T-helper 2 cell treated with Interferon-gamma antibody and Interleukin-4, amounts not matched to agents 5 μg/mL and 100 μg/mL, for 36 hours (primary cell): Measurements from ENCODE around the gene CHST15.

Experiments used
- DNase-seq: peaks from one replicate; pipeline ENCODE4 v3.0.0; 2021; ENCODE audit warnings: low spot score
- H3K27ac Mint-ChIP-seq: one replicate; pipeline ENCODE4 v1.8.0; 2021; ENCODE audit warnings: mild to moderate bottlenecking, mixed read lengths
- H3K27me3 Mint-ChIP-seq: one replicate; pipeline ENCODE4 v1.8.0; 2021; ENCODE audit warnings: low read depth, mixed read lengths
- H3K36me3 Mint-ChIP-seq: one replicate; pipeline ENCODE4 v1.8.0; 2021; ENCODE audit warnings: low read depth, mixed read lengths
- H3K4me1 Mint-ChIP-seq: one replicate; pipeline ENCODE4 v1.8.0; 2021; ENCODE audit warnings: low read depth, mixed read lengths
- H3K4me3 Mint-ChIP-seq: one replicate; pipeline ENCODE4 v1.8.0; 2022; ENCODE audit warnings: mild to moderate bottlenecking, moderate library complexity, mixed read lengths
- H3K9me3 Mint-ChIP-seq: one replicate; pipeline ENCODE4 v1.8.0; 2021; ENCODE audit warnings: mixed read lengths

Gene CHST15

DNA sequence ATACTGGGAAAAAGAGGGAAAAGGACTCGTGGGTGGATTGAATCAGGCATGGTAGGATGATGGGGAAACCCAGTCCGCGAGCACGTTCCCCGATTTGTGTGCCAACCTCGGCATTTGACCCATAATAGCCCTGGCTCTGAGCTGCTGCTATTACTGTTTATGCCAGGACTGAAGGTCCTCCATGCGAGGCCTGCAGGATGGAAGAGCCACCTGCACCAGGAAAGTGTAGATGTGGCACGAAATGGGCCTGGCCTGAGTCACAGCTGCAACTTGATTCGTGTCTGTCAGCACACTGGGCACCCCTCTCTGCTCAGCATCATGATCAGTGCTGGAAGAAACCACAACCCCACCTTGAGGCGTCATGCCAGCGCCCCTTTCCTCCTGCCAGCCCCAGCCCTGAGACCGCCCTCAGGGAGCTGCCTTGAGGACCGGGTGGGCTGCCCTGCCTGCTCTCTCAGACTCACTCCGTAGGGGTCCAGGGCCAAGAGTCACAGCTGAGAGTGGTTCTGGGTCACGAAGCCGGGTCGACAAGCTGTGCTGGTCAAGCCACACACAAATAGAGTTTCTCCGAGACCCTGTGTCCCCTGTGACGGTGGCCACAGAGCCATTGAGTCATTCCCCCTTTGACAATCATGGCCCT is 74.4 kb downstream of the CHST15 start:
- no peak overlapping the region for H3K4me3 Mint-ChIP-seq

GRCh38 chr10:124017729-124018128 is 75.7 kb downstream of the CHST15 start:
- DNase-seq: no peak
- Mint-ChIP-seq H3K4me1 (no peaks in the 10 kb centered on the region), H3K9me3 (peaks cover 9% of the 10 kb centered on the region), H3K27ac (no peak overlapping the region), H3K36me3 (no peaks in the 10 kb centered on the region), H3K27me3 (no peaks in the 10 kb centered on the region), H3K4me3 (no peak overlapping the region)

More for the DNA sequence above, 74.4 kb downstream of the CHST15 start:
- Mint-ChIP-seq H3K27ac (no peak overlapping the region), H3K27me3 (no peaks in the 10 kb centered on the region), H3K9me3 (peaks cover 2% of the 10 kb centered on the region), H3K4me1 (no peaks in the 10 kb centered on the region), H3K36me3 (no peaks in the 10 kb centered on the region)
- DNase-seq: no peak

DNA sequence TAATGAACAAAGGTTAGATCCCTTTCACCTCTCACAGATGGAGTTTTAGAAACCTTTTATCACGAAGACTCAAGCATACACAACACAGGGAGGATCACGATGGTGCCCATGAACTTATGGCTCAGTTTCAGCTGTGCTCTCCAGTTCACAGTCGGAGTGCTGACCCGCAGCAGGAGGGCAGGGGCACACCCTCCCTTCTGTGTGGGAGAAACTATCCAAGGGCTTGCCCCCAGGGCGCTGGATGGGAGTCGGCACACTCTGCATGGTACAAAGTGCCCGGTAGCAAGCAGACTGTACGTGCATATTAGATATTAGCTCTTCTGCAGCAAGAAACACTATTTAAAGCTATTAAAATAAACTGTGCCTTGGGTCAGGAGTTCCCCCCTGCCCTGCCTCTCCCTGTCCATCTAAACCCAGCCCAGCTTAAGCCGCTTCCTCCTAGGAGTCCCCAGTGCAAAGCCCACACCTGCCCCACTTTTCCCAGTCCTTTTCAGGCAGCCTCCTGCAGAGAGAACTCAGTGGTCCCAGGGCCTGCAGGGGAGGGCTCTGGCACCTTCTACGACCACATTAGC is 76.5 kb downstream of the CHST15 start:
- H3K27me3 Mint-ChIP-seq: no peaks in the 10 kb centered on the region
- DNase-seq: no peak
- H3K4me3 Mint-ChIP-seq: no peak overlapping the region
- H3K36me3 Mint-ChIP-seq: no peaks in the 10 kb centered on the region
- H3K9me3 Mint-ChIP-seq: peaks cover 9% of the 10 kb centered on the region
- no peak overlapping the region for H3K27ac Mint-ChIP-seq
- H3K4me1 Mint-ChIP-seq: no peaks in the 10 kb centered on the region

- no peaks in the 10 kb centered on the region for H3K36me3 Mint-ChIP-seq
- no peaks in the 10 kb centered on the region for H3K27me3 Mint-ChIP-seq
- H3K4me1 Mint-ChIP-seq: no peaks in the 10 kb centered on the region
- no peak for DNase-seq
- no peak overlapping the region for H3K27ac Mint-ChIP-seq
- no peak overlapping the region for H3K4me3 Mint-ChIP-seq
- H3K9me3 Mint-ChIP-seq: peaks cover 9% of the 10 kb centered on the region
These were observed 77.4 kb downstream of the CHST15 start for GRCh38 chr10:124015991-124016390.

DNA sequence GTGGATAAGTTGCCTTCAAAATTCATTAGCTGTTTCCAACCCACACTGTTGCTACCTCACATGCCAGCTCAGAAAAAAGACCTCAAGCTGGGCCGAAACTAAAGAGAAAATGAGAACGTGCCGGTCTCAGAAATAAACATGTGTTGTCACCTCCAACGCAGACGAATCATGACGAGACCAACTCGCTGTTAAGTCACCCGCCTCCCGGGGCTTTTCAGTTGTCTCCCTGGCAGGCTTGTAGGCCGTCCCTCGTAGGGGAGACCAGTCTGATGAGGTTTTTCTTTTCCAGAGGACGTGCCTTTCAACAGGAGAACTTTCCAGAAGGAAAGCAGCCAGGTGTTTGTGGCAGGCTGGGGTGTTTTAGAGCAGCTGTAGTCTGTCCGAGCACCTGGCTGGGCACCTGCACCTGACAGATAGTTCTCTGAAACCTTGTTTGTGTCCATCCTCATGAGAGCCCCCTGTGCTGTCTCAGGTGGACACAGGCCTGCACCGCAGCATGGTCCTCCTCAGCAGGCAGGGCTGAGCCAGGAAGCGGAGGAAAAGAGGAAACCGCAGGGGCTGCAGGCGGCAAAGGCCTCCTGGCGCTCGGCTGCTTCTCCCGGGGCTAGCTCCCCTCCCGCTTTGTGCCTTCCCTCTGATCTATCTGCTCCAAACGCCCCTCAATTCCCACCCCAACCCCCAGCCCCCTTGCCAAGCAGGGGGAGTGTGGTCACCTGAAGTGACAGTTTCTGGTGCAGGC is 78.8 kb downstream of the CHST15 start:
- DNase-seq: no peak

DNA sequence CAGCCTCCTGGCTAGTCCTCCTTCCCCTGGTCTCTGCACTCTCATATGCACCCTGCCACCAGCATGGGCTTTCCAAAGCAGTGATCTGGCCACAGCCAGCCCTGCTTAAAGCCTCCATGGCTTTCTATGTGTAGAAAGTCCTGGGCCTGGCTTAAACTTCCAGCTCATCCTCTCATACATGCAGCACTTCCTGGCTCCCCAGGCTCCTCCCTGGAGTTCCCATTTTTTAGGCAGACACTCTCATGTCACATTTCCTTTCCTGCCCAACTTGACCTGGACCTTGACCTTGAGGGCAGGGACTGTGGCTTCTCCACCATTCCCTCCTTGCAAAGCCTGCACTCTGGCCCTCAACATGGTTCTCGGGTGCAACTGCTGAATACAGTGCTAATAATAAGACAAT is 79.5 kb downstream of the CHST15 start:
- no peak for DNase-seq
- no peak overlapping the region for H3K4me3 Mint-ChIP-seq
- H3K4me1 Mint-ChIP-seq: no peaks in the 10 kb centered on the region
- H3K36me3 Mint-ChIP-seq: no peaks in the 10 kb centered on the region
- H3K9me3 Mint-ChIP-seq: peaks cover 9% of the 10 kb centered on the region
- no peak overlapping the region for H3K27ac Mint-ChIP-seq
- H3K27me3 Mint-ChIP-seq: no peaks in the 10 kb centered on the region

More for the DNA sequence above, 78.8 kb downstream of the CHST15 start:
- no peak overlapping the region for H3K27ac Mint-ChIP-seq
- H3K9me3 Mint-ChIP-seq: peaks cover 9% of the 10 kb centered on the region
- no peaks in the 10 kb centered on the region for H3K4me1 Mint-ChIP-seq
- no peak overlapping the region for H3K4me3 Mint-ChIP-seq
- H3K36me3 Mint-ChIP-seq: no peaks in the 10 kb centered on the region
- no peaks in the 10 kb centered on the region for H3K27me3 Mint-ChIP-seq

DNA sequence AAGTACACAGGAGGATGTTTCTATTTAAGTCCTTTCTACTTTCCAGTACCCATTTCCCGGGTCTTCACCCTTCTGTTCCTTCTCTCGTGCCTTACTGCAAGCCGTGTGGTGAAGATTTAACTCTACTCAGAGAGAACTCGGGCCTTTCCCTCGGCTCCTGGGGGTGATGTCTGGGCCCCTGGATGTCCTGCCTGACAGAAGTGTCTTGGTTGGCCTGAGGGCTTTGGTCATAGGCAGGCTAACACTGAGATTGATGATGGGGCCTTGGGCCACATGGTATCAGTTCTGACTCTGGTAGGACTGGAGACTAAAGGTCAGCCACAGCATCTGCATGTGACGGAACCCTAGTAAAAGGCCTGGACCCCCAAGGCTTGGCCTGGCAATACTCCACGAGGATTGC is 80.4 kb downstream of the CHST15 start:
- no peak for DNase-seq
- H3K9me3 Mint-ChIP-seq: peaks cover 9% of the 10 kb centered on the region
- no peaks in the 10 kb centered on the region for H3K36me3 Mint-ChIP-seq

DNA sequence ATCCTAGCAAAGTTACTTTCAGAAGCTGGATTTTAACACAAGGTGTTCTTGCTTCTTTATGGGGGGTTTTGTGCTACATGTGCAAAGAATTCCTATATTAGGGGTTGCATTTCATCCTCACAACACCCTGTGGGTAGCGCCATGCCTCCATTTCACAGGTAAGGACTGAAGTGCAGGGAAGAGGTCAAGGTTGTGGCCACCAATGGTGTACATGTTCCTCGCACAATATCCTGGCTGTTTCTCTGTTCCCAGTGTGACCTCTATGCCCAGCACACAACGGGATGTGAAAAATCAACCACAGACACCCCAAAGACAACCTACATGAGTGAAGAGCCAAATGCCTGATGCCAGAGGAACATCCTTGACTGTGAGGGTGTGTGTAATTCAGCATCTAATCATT is 80.8 kb downstream of the CHST15 start:
- no peak for DNase-seq
- Mint-ChIP-seq H3K36me3 (no peaks in the 10 kb centered on the region), H3K27me3 (no peaks in the 10 kb centered on the region), H3K4me3 (no peak overlapping the region), H3K27ac (no peak overlapping the region), H3K9me3 (peaks cover 9% of the 10 kb centered on the region), H3K4me1 (no peaks in the 10 kb centered on the region)

More for the DNA sequence above, 80.4 kb downstream of the CHST15 start:
- H3K4me1 Mint-ChIP-seq: no peaks in the 10 kb centered on the region
- H3K27me3 Mint-ChIP-seq: no peaks in the 10 kb centered on the region
- H3K27ac Mint-ChIP-seq: no peak overlapping the region
- H3K4me3 Mint-ChIP-seq: no peak overlapping the region

GRCh38 chr10:124012066-124012465 is 81.3 kb downstream of the CHST15 start:
- no peak overlapping the region for H3K4me3 Mint-ChIP-seq
- H3K27me3 Mint-ChIP-seq: no peaks in the 10 kb centered on the region
- peaks cover 9% of the 10 kb centered on the region for H3K9me3 Mint-ChIP-seq
- no peak overlapping the region for H3K27ac Mint-ChIP-seq
- no peaks in the 10 kb centered on the region for H3K4me1 Mint-ChIP-seq
- H3K36me3 Mint-ChIP-seq: no peaks in the 10 kb centered on the region
- DNase-seq: no peak

DNA sequence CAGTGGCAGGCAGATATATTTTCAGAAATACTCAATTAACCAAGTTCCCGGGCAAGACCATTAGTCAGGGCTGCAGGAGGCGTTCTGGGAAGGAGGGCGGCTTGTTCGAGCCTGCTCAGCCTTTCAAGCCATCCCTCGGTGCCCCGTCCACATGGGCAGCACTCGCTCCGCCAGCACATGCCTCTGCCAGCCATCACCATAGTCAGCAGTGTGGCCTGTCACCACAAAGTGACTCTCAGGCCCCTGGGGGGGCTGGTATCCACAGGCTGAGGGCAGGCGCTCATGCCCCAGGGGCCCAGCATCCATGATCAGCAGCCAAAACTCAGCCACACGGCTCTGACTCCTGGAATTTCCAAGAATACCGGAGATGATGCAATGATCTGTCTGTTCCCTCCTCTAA is 81.9 kb downstream of the CHST15 start:
- Mint-ChIP-seq H3K27ac (no peak overlapping the region), H3K9me3 (peaks cover 9% of the 10 kb centered on the region), H3K27me3 (no peaks in the 10 kb centered on the region), H3K4me3 (no peak overlapping the region), H3K36me3 (no peaks in the 10 kb centered on the region), H3K4me1 (no peaks in the 10 kb centered on the region)
- DNase-seq: no peak

GRCh38 chr10:124010563-124011131 is 82.8 kb downstream of the CHST15 start:
- no peak overlapping the region for H3K4me3 Mint-ChIP-seq

DNA sequence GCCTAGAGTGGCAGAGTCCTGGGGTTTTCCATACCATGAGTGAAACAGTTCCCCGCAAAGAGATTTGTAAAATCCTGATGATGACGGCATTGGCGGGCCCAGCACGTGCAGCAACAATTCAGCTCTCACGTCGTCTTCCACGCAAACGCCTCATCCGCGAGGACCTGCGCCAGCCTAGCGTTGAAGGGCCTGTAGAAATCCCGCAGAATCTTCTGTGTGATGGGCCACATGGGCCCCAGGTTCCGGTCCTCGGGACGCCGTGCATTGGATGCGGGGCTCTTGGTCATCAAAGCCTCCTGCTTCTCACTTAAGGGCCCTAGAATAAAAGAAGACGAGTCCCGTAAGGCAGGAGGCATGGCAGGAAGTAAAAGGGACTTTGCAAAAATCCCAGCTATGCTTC is 83.4 kb downstream of the CHST15 start:
- H3K9me3 Mint-ChIP-seq: peaks cover 9% of the 10 kb centered on the region
- no peaks in the 10 kb centered on the region for H3K27me3 Mint-ChIP-seq
- H3K4me3 Mint-ChIP-seq: no peak overlapping the region
- H3K36me3 Mint-ChIP-seq: no peaks in the 10 kb centered on the region
- no peaks in the 10 kb centered on the region for H3K4me1 Mint-ChIP-seq
- DNase-seq: no peak
- no peak overlapping the region for H3K27ac Mint-ChIP-seq

More at GRCh38 chr10:124010563-124011131, 82.8 kb downstream of the CHST15 start:
- no peaks in the 10 kb centered on the region for H3K4me1 Mint-ChIP-seq
- H3K36me3 Mint-ChIP-seq: no peaks in the 10 kb centered on the region
- H3K27ac Mint-ChIP-seq: no peak overlapping the region
- no peaks in the 10 kb centered on the region for H3K27me3 Mint-ChIP-seq
- H3K9me3 Mint-ChIP-seq: peaks cover 9% of the 10 kb centered on the region
- no peak for DNase-seq

DNA sequence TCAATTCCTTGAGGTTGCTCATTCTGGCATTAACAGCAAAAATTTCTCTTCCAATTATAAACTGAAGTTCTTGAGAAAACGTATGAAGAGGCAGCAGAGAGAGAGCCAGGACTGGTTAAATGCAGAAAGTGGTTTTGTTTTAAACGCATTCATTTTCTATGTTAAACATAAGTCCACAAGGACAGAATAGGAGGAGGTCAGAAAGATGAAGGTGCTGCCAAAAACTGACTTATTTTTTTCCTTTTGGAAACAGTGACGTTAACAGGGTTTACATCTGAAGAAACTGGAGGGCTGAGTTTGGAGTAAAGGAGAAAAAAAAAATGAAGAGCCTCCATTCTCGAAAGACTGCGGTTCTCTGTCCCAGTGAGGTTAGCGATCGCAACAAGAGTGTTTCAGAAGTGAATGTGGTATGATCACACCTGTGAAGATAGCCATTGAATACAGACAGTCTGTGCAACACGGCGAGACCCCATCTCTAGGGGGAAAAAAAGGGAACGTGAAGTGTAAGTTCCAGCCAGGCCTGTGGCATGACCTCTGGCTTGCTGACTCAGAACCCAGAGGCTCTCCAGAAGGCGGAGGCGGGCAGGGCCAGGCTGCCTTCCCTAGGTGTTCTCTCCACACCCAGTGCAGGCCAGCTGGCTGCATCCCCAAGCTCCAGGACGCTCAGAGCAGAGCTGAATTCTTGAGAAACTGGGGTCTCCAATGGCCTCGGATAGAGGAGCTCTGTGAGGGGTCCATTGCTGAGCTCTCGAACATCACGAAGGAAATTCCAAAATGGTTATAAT is 84.0 kb downstream of the CHST15 start:
- H3K4me1 Mint-ChIP-seq: no peaks in the 10 kb centered on the region
- H3K36me3 Mint-ChIP-seq: no peaks in the 10 kb centered on the region
- peaks cover 9% of the 10 kb centered on the region for H3K9me3 Mint-ChIP-seq
- H3K27me3 Mint-ChIP-seq: no peaks in the 10 kb centered on the region
- H3K27ac Mint-ChIP-seq: no peak overlapping the region
- no peak for DNase-seq
- H3K4me3 Mint-ChIP-seq: no peak overlapping the region
